Mesenchymal stem cell (in vitro differentiated cells and primary cell): ENCODE data around the gene KIAA1671.

Experiments
- DNase-seq: peaks from one replicate; pipeline ENCODE4 v3.0.0-alpha.2; 2013
- H2AFZ ChIP-seq: one replicate; pipeline ENCODE4 v1.6.1; 2013; ENCODE audit warnings: low read depth, mild to moderate bottlenecking, control low read depth, inconsistent platforms, low read length, moderate library complexity
- H2AK5ac ChIP-seq: 2 replicates; pipeline ENCODE4 v1.6.1; 2013; ENCODE audit warnings: low read length, moderate library complexity, mild to moderate bottlenecking, inconsistent platforms; ENCODE audit not compliant: severe bottlenecking
- H2BK120ac ChIP-seq: one replicate; pipeline ENCODE4 v1.6.1; 2013; ENCODE audit warnings: low read depth, mild to moderate bottlenecking, inconsistent platforms, low read length, moderate library complexity
- H2BK12ac ChIP-seq, 2 experiments: one replicate each; pipeline ENCODE4 v1.6.1; 2013; ENCODE audit warnings: inconsistent platforms in 2 of 2, low read length in 2 of 2, mild to moderate bottlenecking in 2 of 2, moderate library complexity in 2 of 2, control low read depth in 1 of 2
- H2BK15ac ChIP-seq: one replicate; pipeline ENCODE4 v1.6.1; 2013; ENCODE audit warnings: mild to moderate bottlenecking, low read depth, inconsistent platforms; ENCODE audit not compliant: poor library complexity, severe bottlenecking
- H2BK5ac ChIP-seq: 2 replicates; pipeline ENCODE4 v1.6.1; 2013; ENCODE audit warnings: low read depth, mild to moderate bottlenecking, low read length, control low read depth, inconsistent platforms; ENCODE audit not compliant: poor library complexity, severe bottlenecking
- H3K14ac ChIP-seq, 2 experiments: one replicate each; pipeline ENCODE4 v1.6.1; 2013; ENCODE audit warnings: inconsistent platforms in 2 of 2, low read length in 2 of 2, control low read depth in 1 of 2, mild to moderate bottlenecking in 1 of 2, moderate library complexity in 1 of 2
- H3K18ac ChIP-seq, 2 experiments: one replicate each; pipeline ENCODE4 v1.6.1; 2013; ENCODE audit warnings: inconsistent platforms in 2 of 2, low read length in 2 of 2, control low read depth in 1 of 2, low read depth in 1 of 2, mild to moderate bottlenecking in 1 of 2
- H3K23ac ChIP-seq, 2 experiments: one replicate each; pipeline ENCODE4 v1.6.1; 2013; ENCODE audit warnings: inconsistent platforms in 2 of 2, low read length in 2 of 2, mild to moderate bottlenecking in 2 of 2, moderate library complexity in 2 of 2, control low read depth in 1 of 2
- H3K27ac ChIP-seq: 2 replicates; pipeline ENCODE4 v1.5.1; 2013; ENCODE audit warnings: mild to moderate bottlenecking, moderate library complexity, low read length, control low read depth, inconsistent platforms; ENCODE audit not compliant: poor library complexity, severe bottlenecking
- H3K27me3 ChIP-seq, 2 experiments: 2 replicates each; pipeline versions ENCODE4 v1.6.1 to v1.7.0; 2013; ENCODE audit warnings: low read length in 2 of 2, mild to moderate bottlenecking in 2 of 2, moderate library complexity in 2 of 2, control low read depth in 1 of 2, inconsistent platforms in 1 of 2; ENCODE audit not compliant: control insufficient read depth in 1 of 2, insufficient read depth in 1 of 2
- H3K36me3 ChIP-seq, 2 experiments: 2 replicates each; pipeline versions ENCODE4 v1.6.1 to v1.7.0; 2013; ENCODE audit warnings: low read length in 2 of 2, control low read depth in 1 of 2, inconsistent platforms in 1 of 2, low read depth in 1 of 2, mild to moderate bottlenecking in 1 of 2; ENCODE audit not compliant: insufficient read depth in 2 of 2, control insufficient read depth in 1 of 2
- H3K4ac ChIP-seq, 2 experiments: one replicate each; pipeline ENCODE4 v1.6.1; 2013; ENCODE audit warnings: inconsistent platforms in 2 of 2, low read length in 2 of 2, mild to moderate bottlenecking in 2 of 2, moderate library complexity in 2 of 2, control low read depth in 1 of 2, low read depth in 1 of 2
- H3K4me1 ChIP-seq: 2 replicates; pipeline ENCODE4 v1.6.1; 2013; ENCODE audit warnings: low read depth, low read length, control low read depth; ENCODE audit not compliant: control insufficient read depth, insufficient read depth
- H3K4me2 ChIP-seq: 2 replicates; pipeline ENCODE4 v1.6.1; 2013; ENCODE audit warnings: low read length, mild to moderate bottlenecking, inconsistent platforms; ENCODE audit not compliant: poor library complexity, severe bottlenecking
- H3K4me3 ChIP-seq, 2 experiments: 2 replicates each; pipeline versions ENCODE4 v1.5.1 to v1.7.0; 2013; ENCODE audit warnings: low read length in 2 of 2, mild to moderate bottlenecking in 2 of 2, control low read depth in 1 of 2, low read depth in 1 of 2; ENCODE audit not compliant: insufficient read depth in 1 of 2
- H3K79me1 ChIP-seq: replicated peaks from 2 replicates; pipeline ENCODE4 v1.6.1; 2013; ENCODE audit warnings: mild to moderate bottlenecking, control low read depth, low read length, inconsistent platforms; ENCODE audit not compliant: poor library complexity, severe bottlenecking
- H3K9ac ChIP-seq: 2 replicates; pipeline ENCODE4 v1.7.0; 2013; ENCODE audit warnings: mild to moderate bottlenecking, low read length, moderate library complexity
- H3K9me3 ChIP-seq: 2 replicates; pipeline ENCODE4 v1.7.0; 2013; ENCODE audit warnings: mild to moderate bottlenecking, low read length; ENCODE audit not compliant: control insufficient read depth
- H4K8ac ChIP-seq: one replicate; pipeline ENCODE4 v1.6.1; 2013; ENCODE audit warnings: inconsistent platforms, mild to moderate bottlenecking, low read length, moderate library complexity
- H4K91ac ChIP-seq: one replicate; pipeline ENCODE4 v1.6.1; 2013; ENCODE audit warnings: mild to moderate bottlenecking, low read length, inconsistent platforms
- WGBS: methylation state at CpG from one replicate; pipeline ENCODE4 v1.1.7; 2013; ENCODE audit warnings: mixed read lengths; 5-methylcytosine and 5-hydroxymethylcytosine counted together

Gene KIAA1671

DNA sequence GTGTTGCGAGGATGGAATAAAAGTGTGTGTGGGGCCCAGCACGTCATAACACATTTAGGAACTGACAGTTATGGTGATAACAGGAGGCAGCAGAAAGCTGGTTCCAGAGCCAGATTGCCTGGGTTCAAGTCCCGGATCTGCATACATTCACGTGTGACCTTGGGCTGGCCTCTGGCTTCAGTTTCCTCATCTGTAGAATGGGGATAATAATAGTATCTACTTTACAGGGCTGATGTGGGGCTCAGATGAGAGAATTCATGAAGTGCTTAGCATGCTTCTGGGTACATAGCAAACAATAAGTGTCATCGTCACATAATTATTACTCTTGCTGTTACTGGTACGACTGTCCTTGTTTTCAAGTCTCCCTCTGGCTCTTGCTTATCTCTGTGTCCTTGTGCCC lies 97.3 kb downstream of the KIAA1671 start:
- H2BK120ac ChIP-seq = no peak overlapping the region
- H3K27ac ChIP-seq = no peak overlapping the region
- H2BK15ac ChIP-seq = no peak overlapping the region
- no peak overlapping the region for H3K4me2 ChIP-seq
- H3K4me3 ChIP-seq = no peak overlapping the region
- no peak overlapping the region for H4K8ac ChIP-seq
- no peak overlapping the region for H2AFZ ChIP-seq
- H3K9me3 ChIP-seq = peaks cover 2% of the 10 kb centered on the region
- H3K23ac ChIP-seq = no peak overlapping the region
- no peak overlapping the region for H3K18ac ChIP-seq
- peaks cover 4 to 6% of the 10 kb centered on the region in 2 experiments for H3K36me3 ChIP-seq
- no peak overlapping the region for H2AK5ac ChIP-seq
- H4K91ac ChIP-seq = no peak overlapping the region
- no peak overlapping the region for H2BK12ac ChIP-seq
- H3K4me1 ChIP-seq = peaks cover 2% of the 10 kb centered on the region
- DNase-seq = no peak
- no peak overlapping the region for H3K4ac ChIP-seq
- no peaks in the 10 kb centered on the region for H3K27me3 ChIP-seq
- no peaks in the 10 kb centered on the region for H3K79me1 ChIP-seq
- H3K9ac ChIP-seq = no peak overlapping the region
- no peak overlapping the region for H3K14ac ChIP-seq
- WGBS = over 99% methylated on average over 6 of the region's 6 CpGs
- H2BK5ac ChIP-seq = no peak overlapping the region

- H3K79me1 ChIP-seq = no peaks in the 10 kb centered on the region
- peaks cover 4 to 6% of the 10 kb centered on the region in 2 experiments for H3K36me3 ChIP-seq
- no peak for DNase-seq
- H3K4me2 ChIP-seq = no peak overlapping the region
- H2AFZ ChIP-seq = no peak overlapping the region
- H2BK5ac ChIP-seq = no peak overlapping the region
- peaks cover 2% of the 10 kb centered on the region for H3K4me1 ChIP-seq
- no peak overlapping the region for H2BK120ac ChIP-seq
- H4K91ac ChIP-seq = no peak overlapping the region
- no peak overlapping the region for H2BK12ac ChIP-seq
- no peak overlapping the region for H3K23ac ChIP-seq
- H3K4ac ChIP-seq = no peak overlapping the region
- peaks cover 2% of the 10 kb centered on the region for H3K9me3 ChIP-seq
- H3K27me3 ChIP-seq = no peaks in the 10 kb centered on the region
- H3K18ac ChIP-seq = no peak overlapping the region
- 94% methylated on average over 5 of the region's 5 CpGs for WGBS
- H4K8ac ChIP-seq = no peak overlapping the region
- H3K9ac ChIP-seq = no peak overlapping the region
- H3K27ac ChIP-seq = no peak overlapping the region
- H2AK5ac ChIP-seq = no peak overlapping the region
- H3K14ac ChIP-seq = no peak overlapping the region
- no peak overlapping the region for H2BK15ac ChIP-seq
- H3K4me3 ChIP-seq = no peak overlapping the region
Measured at GRCh38 chr22:25050566-25050965, 98.0 kb downstream of the KIAA1671 start.

GRCh38 chr22:25051073-25051472 lies 98.6 kb downstream of the KIAA1671 start:
- no peak overlapping the region for H3K4me3 ChIP-seq
- H3K4me2 ChIP-seq = no peak overlapping the region
- no peak for DNase-seq
- no peak overlapping the region for H2BK5ac ChIP-seq
- no peak overlapping the region for H4K8ac ChIP-seq
- peaks cover 4 to 6% of the 10 kb centered on the region in 2 experiments for H3K36me3 ChIP-seq
- peaks cover 2% of the 10 kb centered on the region for H3K4me1 ChIP-seq
- no peak overlapping the region for H2AFZ ChIP-seq
- no peaks in the 10 kb centered on the region for H3K27me3 ChIP-seq
- no peak overlapping the region for H3K14ac ChIP-seq
- no peak overlapping the region for H2BK15ac ChIP-seq
- no peak overlapping the region for H2AK5ac ChIP-seq
- no peak overlapping the region for H4K91ac ChIP-seq
- 96% methylated on average over 2 of the region's 2 CpGs for WGBS
- H3K18ac ChIP-seq = no peak overlapping the region
- no peak overlapping the region for H3K4ac ChIP-seq
- no peak overlapping the region for H2BK12ac ChIP-seq
- no peak overlapping the region for H2BK120ac ChIP-seq
- no peaks in the 10 kb centered on the region for H3K79me1 ChIP-seq
- H3K23ac ChIP-seq = no peak overlapping the region
- H3K9ac ChIP-seq = no peak overlapping the region
- H3K9me3 ChIP-seq = peaks cover 2% of the 10 kb centered on the region
- no peak overlapping the region for H3K27ac ChIP-seq

DNA sequence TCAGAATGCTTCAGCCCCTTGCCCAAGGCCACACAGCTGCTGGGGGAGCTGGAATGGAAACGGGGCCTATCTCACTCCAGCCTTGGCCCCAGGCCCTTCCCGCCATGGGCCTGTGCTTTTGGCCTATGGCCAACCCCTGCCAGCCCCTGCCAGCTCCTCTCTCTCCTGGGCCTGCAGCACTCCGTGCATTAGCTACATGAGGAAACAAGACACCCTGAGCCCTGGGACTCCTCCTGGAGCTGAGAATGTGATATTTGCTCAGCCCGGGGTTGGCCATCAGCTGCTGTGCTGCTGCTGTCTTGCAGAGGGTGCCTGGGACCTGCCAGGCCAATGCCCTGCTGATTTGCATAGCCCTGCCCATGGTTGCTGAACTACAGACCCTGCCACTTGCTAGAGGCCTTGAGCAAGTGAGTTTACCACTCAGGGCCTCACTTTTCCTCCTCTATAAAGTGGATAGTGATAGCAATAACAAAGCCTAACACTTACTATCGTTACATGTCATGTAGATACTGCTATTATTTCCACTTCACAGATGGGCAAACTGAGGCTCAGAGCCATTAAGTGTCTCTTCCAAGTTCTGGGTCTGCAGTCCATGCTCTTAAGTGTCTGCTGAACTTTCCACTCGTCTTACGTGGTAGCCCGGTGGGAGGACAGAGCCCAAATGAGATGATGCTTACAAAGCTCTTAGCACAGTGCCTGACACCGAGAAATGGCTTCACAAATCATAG lies 99.6 kb downstream of the KIAA1671 start:
- H3K23ac ChIP-seq = no peak overlapping the region
- peak overlapping the region; percentile 55 for H2BK15ac ChIP-seq
- no peak overlapping the region for H3K4ac ChIP-seq
- no peaks in the 10 kb centered on the region for H3K27me3 ChIP-seq
- no peak overlapping the region for H2AK5ac ChIP-seq
- H3K4me3 ChIP-seq = no peak overlapping the region
- no peak overlapping the region for H2BK120ac ChIP-seq
- no peak overlapping the region for H2BK5ac ChIP-seq
- H4K8ac ChIP-seq = peak overlapping the region; percentile 45
- H3K14ac ChIP-seq = no peak overlapping the region
- H3K9me3 ChIP-seq = peaks cover 2% of the 10 kb centered on the region
- H3K27ac ChIP-seq = no peak overlapping the region
- H4K91ac ChIP-seq = peak overlapping the region; percentile 16
- H3K79me1 ChIP-seq = no peaks in the 10 kb centered on the region
- no peak overlapping the region for H3K4me2 ChIP-seq
- H3K18ac ChIP-seq = no peak overlapping the region
- H3K9ac ChIP-seq = no peak overlapping the region
- H2AFZ ChIP-seq = no peak overlapping the region
- no peak overlapping the region for H2BK12ac ChIP-seq
- 94% methylated on average over 8 of the region's 9 CpGs for WGBS
- no peak for DNase-seq
- H3K36me3 ChIP-seq = peaks cover 4 to 6% of the 10 kb centered on the region in 2 experiments
- H3K4me1 ChIP-seq = peaks cover 2% of the 10 kb centered on the region
